WI38 (cell line): Measurements from ENCODE around the gene NPAS2.

ENCODE experiments used
- H3K4me3 ChIP-seq: 2 replicates; pipeline ENCODE4 v1.5.1; 2011; ENCODE audit warnings: low read depth, mild to moderate bottlenecking, control low read depth, low read length
- TF ChIP-seq, protein P1 (sequence below): IDR thresholded peaks from 2 replicates; pipeline ENCODE4 v1.5.1; 2012; ENCODE audit warnings: low read depth, mild to moderate bottlenecking, control low read depth, low read length

The NPAS2 gene

DNA sequence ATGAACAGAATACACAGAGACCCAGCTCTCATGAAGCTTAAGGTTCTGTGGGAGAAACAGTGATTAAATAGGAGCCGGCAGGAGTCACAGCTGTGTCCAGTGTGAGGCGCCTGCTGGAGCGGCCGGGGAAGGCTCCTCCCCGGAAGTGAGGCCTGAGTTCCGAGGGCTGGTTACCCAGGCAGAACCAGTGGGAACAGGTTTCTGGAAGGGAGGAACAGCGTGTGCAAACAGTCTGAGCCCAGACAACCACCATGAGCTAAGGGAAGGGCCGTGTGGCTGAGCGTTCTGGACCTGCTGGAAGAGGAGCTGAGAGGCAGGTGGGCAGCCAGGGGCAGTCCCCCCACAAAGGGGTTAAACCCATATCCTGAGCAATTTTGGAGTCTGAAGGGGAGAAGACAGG, 26.0 kb upstream of the NPAS2 start:
- no peak overlapping the region for H3K4me3 ChIP-seq
- TF ChIP-seq, protein P1, sequence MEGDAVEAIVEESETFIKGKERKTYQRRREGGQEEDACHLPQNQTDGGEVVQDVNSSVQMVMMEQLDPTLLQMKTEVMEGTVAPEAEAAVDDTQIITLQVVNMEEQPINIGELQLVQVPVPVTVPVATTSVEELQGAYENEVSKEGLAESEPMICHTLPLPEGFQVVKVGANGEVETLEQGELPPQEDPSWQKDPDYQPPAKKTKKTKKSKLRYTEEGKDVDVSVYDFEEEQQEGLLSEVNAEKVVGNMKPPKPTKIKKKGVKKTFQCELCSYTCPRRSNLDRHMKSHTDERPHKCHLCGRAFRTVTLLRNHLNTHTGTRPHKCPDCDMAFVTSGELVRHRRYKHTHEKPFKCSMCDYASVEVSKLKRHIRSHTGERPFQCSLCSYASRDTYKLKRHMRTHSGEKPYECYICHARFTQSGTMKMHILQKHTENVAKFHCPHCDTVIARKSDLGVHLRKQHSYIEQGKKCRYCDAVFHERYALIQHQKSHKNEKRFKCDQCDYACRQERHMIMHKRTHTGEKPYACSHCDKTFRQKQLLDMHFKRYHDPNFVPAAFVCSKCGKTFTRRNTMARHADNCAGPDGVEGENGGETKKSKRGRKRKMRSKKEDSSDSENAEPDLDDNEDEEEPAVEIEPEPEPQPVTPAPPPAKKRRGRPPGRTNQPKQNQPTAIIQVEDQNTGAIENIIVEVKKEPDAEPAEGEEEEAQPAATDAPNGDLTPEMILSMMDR: no peak

DNA sequence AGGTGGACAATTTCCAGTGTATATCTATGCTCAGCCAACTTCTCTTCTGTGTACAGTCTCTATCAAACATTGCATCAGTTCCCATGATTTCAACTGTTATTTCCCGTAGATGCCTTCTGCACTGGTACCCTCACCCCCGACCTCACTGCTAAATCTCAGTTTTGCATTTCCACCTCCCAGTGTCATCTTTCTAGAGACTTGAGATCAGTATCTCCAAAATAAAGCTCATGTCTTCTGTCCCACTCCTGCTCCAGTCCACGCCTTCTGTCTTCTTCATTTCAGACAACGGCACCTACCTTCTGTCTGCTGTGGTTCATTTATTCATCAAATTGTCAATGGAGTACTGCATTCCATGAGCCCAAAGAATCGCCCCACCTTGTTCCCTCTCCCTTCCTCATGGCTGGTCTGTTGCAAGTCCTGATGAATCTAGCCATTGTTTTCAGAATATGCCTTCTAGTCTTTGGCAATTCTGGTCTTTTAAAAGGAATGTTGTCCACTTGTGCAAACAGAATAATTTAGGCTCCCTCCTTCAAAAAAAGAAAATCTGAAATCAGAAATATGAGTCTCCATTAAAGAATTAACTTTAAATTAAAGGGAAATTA, 23.3 kb upstream of the NPAS2 start:
- TF ChIP-seq, protein P1: no peak
- no peak overlapping the region for H3K4me3 ChIP-seq

DNA sequence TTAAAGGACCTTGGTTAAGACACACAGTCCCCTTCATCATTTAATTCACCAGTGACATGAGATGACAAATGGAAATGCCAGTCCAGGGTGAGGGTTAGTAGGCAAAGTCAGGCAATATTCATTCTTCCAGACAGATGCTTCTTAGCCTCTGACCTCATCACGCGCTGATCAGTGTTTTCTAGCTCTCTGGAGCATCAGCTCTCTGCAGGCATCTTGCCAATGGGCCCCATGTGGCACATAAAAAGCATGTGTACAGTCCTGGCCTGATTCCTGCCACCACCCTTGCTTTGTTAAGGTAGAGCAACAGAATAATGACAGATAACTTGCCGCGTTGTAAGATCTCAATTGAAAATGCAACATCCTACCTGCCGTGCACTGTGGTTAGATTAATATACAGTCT, 20.3 kb upstream of the NPAS2 start:
- H3K4me3 ChIP-seq: no peak overlapping the region
- TF ChIP-seq, protein P1: no peak

DNA sequence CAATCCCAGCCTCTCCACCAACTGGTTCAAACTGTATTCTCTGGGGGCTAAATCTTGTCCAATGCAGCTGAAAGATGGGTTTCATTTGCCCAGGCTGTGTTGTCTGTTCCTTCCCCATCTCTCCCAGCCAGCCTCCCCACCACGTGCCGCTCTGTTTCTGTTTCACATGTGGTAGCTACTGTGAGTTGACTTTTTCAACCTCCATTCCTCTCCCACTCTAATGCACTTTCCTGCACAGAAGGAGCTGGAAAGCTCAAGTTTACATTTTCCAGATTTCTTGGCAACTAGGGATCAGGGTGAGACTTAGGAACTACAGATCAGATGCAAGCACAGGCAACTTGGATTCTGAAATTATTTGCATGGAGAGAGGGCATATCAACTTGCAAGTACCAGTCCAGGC, 19.0 kb upstream of the NPAS2 start:
- H3K4me3 ChIP-seq: no peak overlapping the region
- TF ChIP-seq, protein P1: no peak

DNA sequence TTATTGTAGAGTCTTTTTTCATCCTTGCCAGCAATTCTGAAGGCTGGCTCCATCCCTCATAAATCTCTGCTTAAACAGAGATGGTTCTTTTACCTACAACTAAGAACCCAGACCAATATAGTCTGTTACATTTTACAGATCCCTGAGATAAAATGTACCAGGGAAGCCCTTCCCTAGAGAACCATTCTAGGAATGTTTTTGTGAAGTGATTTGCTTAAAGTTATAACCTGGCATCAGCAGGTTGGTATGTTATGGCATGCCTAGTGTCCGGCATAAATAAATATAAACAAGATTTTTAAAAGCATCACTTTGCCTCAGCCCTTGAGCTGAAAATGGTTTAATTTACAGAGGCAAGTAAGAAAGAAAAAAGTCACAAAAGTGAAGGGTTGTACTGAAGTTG, 18.5 kb upstream of the NPAS2 start:
- H3K4me3 ChIP-seq: no peak overlapping the region
- TF ChIP-seq, protein P1: no peak

DNA sequence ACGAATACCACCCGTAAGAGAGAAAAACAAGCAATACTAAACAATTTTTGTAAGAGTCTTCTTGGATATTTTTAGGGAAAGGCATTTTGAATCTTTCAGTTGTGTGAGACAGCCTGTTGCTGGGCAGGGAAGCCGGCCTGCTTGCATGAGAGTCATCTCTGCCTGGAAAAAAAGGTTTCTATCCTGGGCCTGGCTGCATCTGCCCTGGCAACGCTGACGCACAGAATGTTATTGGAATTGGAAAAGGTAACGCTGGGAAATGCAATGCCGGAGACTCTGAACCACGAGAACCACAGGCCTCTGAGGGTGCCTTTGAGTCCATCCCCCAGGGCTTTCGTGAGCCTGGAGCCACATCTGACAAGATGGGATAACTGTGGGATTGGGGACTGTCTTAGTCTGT, 17.9 kb upstream of the NPAS2 start:
- H3K4me3 ChIP-seq: no peak overlapping the region
- TF ChIP-seq, protein P1: no peak

DNA sequence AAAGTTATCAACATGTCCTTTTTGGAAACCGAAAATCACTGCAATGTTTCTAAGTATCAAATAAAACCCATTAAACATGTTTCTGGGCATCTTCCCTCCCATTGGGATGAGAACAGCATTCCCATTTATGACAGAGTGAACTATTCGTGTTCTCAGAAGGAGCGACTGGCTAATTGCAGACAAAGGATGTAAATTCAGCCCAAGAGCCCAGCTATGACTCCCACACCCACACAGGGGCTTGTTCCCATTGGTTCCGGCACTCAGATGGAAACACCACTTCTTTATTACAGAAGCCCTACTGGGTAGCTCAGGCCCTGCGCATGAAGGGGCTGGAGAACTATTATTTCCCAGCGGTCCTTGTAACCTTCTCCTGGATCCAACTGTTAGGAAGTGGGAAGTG, 16.6 kb upstream of the NPAS2 start:
- TF ChIP-seq, protein P1: no peak
- H3K4me3 ChIP-seq: no peak overlapping the region
